LNCAP (cell line): ENCODE measurements around the gene TMTC2.

Experiments used
- CTCF ChIP-seq: fragments of 450-650 bp; IDR thresholded peaks from 2 replicates; pipeline ENCODE4 v1.5.1; 2017; ENCODE audit warnings: mild to moderate bottlenecking

TMTC2 gene

GRCh38 chr12:83172866-83173649 lies 486.4 kb downstream of the TMTC2 start:
- TF ChIP-seq CTCF: no peak

- TF ChIP-seq CTCF: no peak
These were observed 493.3 kb downstream of the TMTC2 start for GRCh38 chr12:83179999-83180398.

DNA sequence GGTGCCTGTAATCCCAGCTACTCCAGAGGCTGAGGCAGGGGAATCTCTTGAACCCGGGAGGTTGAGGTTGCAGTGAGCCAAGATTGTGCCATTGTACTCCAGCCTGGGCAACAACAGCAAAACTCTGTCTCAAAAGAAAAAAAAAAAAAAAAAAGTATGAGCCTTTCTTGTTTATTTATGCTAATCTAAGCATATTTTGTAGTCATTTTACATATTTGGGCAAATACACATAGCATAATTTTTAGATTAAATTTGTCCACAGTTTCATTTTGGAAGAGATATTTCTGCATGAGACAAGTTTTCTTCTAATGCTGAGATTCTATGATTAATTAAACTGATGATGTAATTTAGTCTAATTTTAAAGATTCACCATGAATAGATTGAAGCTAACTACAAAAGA lies 494.4 kb downstream of the TMTC2 start:
- no peak for TF ChIP-seq CTCF

DNA sequence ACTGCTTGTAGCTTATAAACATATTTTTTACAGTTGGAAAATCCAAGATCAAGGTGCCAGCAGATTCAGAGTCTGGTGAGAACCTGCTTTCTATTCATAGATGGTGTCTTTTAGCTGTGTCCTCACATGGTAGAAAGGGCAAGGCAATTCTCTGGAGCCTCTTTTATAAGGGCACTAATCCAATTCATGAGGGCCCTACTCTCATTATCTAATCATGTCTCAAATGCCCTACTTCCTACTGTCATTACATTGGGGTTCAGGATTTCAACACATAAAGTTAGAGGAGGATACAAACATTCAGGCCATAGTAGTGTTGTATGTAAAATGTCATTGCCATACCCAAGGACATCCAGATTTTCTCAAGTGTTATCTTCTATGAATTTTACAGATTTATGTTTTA lies 496.4 kb downstream of the TMTC2 start:
- no peak for TF ChIP-seq CTCF
